HG02970 (cell line): Measurements from ENCODE around the gene DNASE1.
"Not testable (repeated sequence)": the region's sequence is repeated elsewhere in the genome, so short reads cannot be mapped to it uniquely, and the experiment has no call there.

Experiments used
- ATAC-seq: cut with Tn5 transposase; IDR thresholded peaks from one replicate; pipeline ENCODE4 v1.9.1; 2021; ENCODE audit warnings: mild to moderate bottlenecking, moderate library complexity, moderate number of reproducible peaks; ENCODE audit not compliant: unreplicated experiment, low FRiP score

The DNASE1 gene

GRCh38 chr16:3640632-3641501 lies 13.6 kb upstream of the DNASE1 start:
- ATAC-seq = no peak

- ATAC-seq = no peak
These were observed 12.6 kb upstream of the DNASE1 start for GRCh38 chr16:3641801-3642396.

GRCh38 chr16:3642397-3643094 lies 11.9 kb upstream of the DNASE1 start:
- ATAC-seq = no peak

- ATAC-seq = no peak
These were observed 11.3 kb upstream of the DNASE1 start for GRCh38 chr16:3643095-3643730.

- no peak for ATAC-seq
These were observed 9.4 kb upstream of the DNASE1 start for GRCh38 chr16:3645108-3645503.

GRCh38 chr16:3645504-3646347 lies 8.8 kb upstream of the DNASE1 start:
- ATAC-seq = no peak

- no peak for ATAC-seq
These were observed 8.1 kb upstream of the DNASE1 start for GRCh38 chr16:3646348-3646920.

- ATAC-seq = no peak
These were observed 3.7 kb upstream of the DNASE1 start for GRCh38 chr16:3650631-3651265.

GRCh38 chr16:3651461-3652372 lies 2.8 kb upstream of the DNASE1 start:
- no peak for ATAC-seq

- no peak for ATAC-seq
These were observed 1.9 kb upstream of the DNASE1 start for GRCh38 chr16:3652373-3653195.

- ATAC-seq = no peak
These were observed 522 bp downstream of the DNASE1 start for GRCh38 chr16:3655030-3655395.

GRCh38 chr16:3655396-3656159 lies 1.1 kb downstream of the DNASE1 start:
- no peak for ATAC-seq

GRCh38 chr16:3656160-3656490 lies 1.6 kb downstream of the DNASE1 start:
- ATAC-seq = not testable (repeated sequence)

- no peak for ATAC-seq
These were observed 2.3 kb downstream of the DNASE1 start for GRCh38 chr16:3656491-3657468.

GRCh38 chr16:3659251-3659650 lies 4.8 kb downstream of the DNASE1 start:
- no peak for ATAC-seq

GRCh38 chr16:3661311-3661710 lies 6.8 kb downstream of the DNASE1 start:
- no peak for ATAC-seq
